NB4 (cell line): ENCODE results near the gene PON1.

Experiments
- CTCF ChIP-seq: IDR thresholded peaks from one replicate; pipeline ENCODE4 v1.5.1; 2012; ENCODE audit warnings: low read depth, low read length
- MAX ChIP-seq: IDR thresholded peaks from 2 replicates; pipeline ENCODE4 v1.6.1; 2011; ENCODE audit warnings: low read depth, low read length
- POLR2A ChIP-seq: IDR thresholded peaks from 2 replicates; pipeline ENCODE4 v1.6.1; 2011; ENCODE audit warnings: mild to moderate bottlenecking; ENCODE audit not compliant: insufficient read length; ENCODE audit errors: extremely low read depth

GRCh38 chr7:95317966-95318365, 6.4 kb downstream of the PON1 start:
- TF ChIP-seq CTCF, result no peak
- no peak for TF ChIP-seq POLR2A
- TF ChIP-seq MAX, result no peak
